Stimulated activated CD4-positive, alpha-beta T cell treated with anti-CD3 and anti-CD28 coated beads, Interleukin-4, amount 100 ng/mL, for 24 hours (primary cell): Measurements from ENCODE around the gene PCNX1.
"Not testable (repeated sequence)": the region's sequence is repeated elsewhere in the genome, so short reads cannot be mapped to it uniquely, and the experiment has no call there.

ENCODE experiments used
- DNase-seq: peaks from one replicate; pipeline ENCODE4 v3.0.0-alpha.2; 2020

PCNX1 gene

GRCh38 chr14:70972107-70972976 is 65.1 kb downstream of the PCNX1 start:
- peak; percentile 89 for DNase-seq

- no peak for DNase-seq
Observed at GRCh38 chr14:70976591-70976990, 69.3 kb downstream of the PCNX1 start.

- DNase-seq = no peak
Observed at GRCh38 chr14:70981000-70981952, 74.0 kb downstream of the PCNX1 start.

- DNase-seq = no peak
Observed at GRCh38 chr14:70982200-70982599, 74.9 kb downstream of the PCNX1 start.

- DNase-seq = no peak
Observed at GRCh38 chr14:70987041-70987440, 79.8 kb downstream of the PCNX1 start.

- DNase-seq = no peak
Observed at GRCh38 chr14:70988452-70988851, 81.2 kb downstream of the PCNX1 start.

GRCh38 chr14:70993931-70994330 is 86.7 kb downstream of the PCNX1 start:
- DNase-seq = no peak

GRCh38 chr14:70995211-70995610 is 88.0 kb downstream of the PCNX1 start:
- no peak for DNase-seq

- DNase-seq = no peak
Observed at GRCh38 chr14:70995671-70996070, 88.4 kb downstream of the PCNX1 start.

GRCh38 chr14:70999117-70999516 is 91.9 kb downstream of the PCNX1 start:
- no peak for DNase-seq

- no peak for DNase-seq
Observed at GRCh38 chr14:71000091-71000490, 92.8 kb downstream of the PCNX1 start.

GRCh38 chr14:71001742-71002141 is 94.5 kb downstream of the PCNX1 start:
- no peak for DNase-seq

- DNase-seq = no peak
Observed at GRCh38 chr14:71003156-71003555, 95.9 kb downstream of the PCNX1 start.

- no peak for DNase-seq
Observed at GRCh38 chr14:71004481-71004880, 97.2 kb downstream of the PCNX1 start.

- no peak for DNase-seq
Observed at GRCh38 chr14:71005076-71005475, 97.8 kb downstream of the PCNX1 start.

- DNase-seq = no peak
Observed at GRCh38 chr14:71006200-71006563, 98.9 kb downstream of the PCNX1 start.

- no peak for DNase-seq
Observed at GRCh38 chr14:71011479-71011878, 104.2 kb downstream of the PCNX1 start.

GRCh38 chr14:71012888-71013287 is 105.6 kb downstream of the PCNX1 start:
- DNase-seq = no peak

- DNase-seq = no peak
Observed at GRCh38 chr14:71013551-71014192, 106.4 kb downstream of the PCNX1 start.

- not testable (repeated sequence) for DNase-seq
Observed at GRCh38 chr14:71019917-71020316, 112.7 kb downstream of the PCNX1 start.

- no peak for DNase-seq
Observed at GRCh38 chr14:71021347-71022011, 114.2 kb downstream of the PCNX1 start.

- no peak for DNase-seq
Observed at GRCh38 chr14:71022012-71022869, 115.0 kb downstream of the PCNX1 start.
